SKM-1 (cell line): ENCODE measurements around the gene ABTB1.
"Not testable (repeated sequence)": the region's sequence is repeated elsewhere in the genome, so short reads cannot be mapped to it uniquely, and the experiment has no call there.

ENCODE experiments used
- DNase-seq: peaks from one replicate; lab custom pipeline; 2025; ENCODE audit not compliant: unreplicated experiment; lab: John Stamatoyannopoulos, UW

Gene ABTB1

DNA sequence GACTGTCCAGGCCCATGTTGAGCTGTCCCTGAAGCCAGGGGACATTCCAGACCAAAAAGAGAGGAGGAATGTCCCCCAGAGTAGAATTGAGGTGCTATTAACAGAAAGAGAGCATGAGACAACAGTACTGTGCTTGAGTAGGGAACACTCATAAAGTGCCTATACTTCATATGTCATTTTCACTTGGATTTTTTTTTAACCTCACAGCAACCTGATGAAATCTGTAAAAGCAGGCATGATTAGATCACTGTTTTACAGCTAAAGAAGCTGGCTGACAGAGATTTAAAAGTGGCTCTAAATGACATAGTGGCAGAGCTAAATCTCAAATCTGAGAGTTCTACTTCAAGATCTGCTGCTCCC, 24.9 kb upstream of the ABTB1 start:
- no peak for DNase-seq

DNA sequence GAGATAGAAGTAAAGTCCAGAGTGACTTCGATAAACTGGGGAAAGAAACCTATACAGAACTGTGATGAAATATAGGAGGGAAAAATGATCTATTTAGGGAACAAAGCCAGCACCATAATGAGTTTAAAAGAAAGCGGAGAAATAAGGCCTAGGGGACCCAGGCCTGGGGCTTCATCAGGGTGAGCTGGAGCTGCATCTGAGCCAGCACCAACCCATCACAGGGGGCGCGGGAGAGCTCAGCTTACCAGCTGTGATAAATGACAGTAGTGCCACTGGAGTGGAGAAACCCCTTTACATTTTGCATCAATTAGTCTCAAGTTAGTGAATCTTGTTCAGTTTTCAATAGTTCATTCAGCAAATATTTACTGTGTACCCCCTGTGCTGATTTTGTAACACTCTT, 22.5 kb upstream of the ABTB1 start:
- no peak for DNase-seq

DNA sequence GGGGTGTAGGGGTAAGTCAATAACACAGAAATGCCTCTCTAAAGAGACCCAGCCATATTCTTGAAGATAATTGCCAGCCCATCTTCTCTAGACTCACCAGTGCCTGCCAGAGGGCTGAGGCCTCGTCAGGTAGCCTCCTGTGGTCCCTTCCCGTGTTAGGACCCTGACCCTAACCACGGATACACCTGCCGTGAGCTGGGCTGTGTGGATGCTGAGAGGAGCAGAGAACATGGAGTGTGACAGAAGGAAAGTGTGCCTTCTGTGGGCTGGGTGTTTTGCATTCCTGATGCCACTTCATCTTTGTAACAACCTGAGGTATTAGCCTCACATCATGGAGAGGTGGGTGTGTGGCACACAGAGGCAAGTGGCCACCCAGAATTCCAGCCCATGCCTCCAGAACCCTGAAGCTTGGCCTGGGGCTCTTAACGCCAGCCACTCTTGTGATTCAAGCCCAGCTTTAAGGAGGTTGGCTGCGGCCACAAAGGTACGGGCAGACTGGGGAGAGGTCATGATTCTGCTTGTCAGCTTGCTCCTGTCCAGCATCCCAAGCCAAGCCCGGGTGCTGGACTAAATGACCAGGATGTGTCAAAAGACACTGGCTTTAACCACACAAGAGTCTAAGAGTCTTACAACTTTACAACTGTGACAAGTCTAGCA, 21.1 kb upstream of the ABTB1 start:
- no peak for DNase-seq

DNA sequence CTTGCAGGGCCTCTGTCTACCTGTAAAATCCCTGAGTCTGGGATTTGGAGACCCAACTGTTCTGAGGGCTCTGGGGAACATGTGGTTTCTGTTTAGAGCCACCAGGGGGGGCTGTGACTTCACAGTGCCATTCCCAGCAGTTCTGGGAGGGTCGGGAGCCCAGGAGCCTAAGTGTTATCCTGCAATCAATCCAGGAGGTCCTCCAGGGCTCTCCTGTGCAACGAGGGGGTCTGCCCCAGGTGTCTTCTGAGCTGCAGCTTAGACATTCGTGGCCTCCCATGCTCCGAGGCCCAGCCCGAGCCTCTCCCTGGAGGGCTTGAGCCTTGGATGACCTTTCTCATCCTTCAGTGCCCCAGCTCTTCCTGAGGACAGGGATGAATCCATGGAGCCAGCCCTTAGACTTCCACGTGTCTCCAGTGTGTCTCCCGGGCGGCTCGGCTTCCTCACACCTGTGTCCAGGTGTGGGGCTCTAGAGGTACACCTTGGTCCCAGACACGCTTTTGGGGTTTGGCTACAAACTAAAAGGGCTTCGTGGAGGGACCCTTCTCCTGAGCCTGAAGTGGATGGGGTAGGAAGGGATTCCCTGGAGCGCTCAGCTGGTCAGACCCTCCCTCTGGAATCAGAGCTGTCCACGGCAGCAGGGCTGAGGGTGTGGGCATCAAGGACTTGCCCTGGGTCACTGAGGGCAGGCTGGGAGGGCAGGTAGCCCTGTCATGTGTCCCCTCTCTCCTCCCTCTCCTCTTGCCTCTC, 20.3 kb upstream of the ABTB1 start:
- DNase-seq = peak; percentile 55

DNA sequence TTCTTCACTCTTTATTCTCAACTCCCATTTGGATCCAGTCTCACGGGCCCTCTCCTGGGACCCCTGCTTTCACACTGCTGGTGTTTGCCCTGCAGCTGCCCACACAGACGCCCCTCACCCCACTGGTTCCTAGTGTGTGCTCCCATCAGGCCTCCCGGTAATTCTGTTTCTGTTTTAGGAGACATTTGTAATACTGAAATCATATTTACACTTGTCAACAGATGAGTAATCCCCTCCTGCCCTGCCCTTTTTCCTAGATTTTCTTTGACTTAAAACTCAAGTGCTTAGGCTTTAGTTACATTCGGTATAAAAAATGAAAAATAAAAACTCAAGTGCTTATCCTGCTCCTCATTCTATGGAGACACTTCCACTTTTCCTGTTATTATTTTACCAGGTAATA, 18.4 kb upstream of the ABTB1 start:
- DNase-seq = no peak

DNA sequence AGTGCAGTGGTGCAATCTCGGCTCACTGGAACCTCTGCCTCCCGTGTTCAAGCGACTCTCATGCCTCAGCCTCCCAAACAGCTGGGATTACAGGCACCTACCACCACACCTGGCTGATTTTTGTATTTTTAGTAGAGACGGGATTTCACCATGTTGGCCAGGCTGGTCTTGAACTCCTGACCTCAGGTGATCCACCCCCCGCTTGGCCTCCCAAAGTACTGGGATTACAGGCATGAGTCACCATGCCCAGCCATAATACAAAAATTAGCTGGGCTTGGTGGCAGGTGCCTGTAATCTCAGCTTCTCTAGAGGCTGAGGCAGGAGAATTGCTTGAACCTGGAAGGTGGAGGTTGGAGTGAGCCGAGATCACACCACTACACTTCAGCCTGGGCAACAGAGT, 17.8 kb upstream of the ABTB1 start:
- DNase-seq = not testable (repeated sequence)

DNA sequence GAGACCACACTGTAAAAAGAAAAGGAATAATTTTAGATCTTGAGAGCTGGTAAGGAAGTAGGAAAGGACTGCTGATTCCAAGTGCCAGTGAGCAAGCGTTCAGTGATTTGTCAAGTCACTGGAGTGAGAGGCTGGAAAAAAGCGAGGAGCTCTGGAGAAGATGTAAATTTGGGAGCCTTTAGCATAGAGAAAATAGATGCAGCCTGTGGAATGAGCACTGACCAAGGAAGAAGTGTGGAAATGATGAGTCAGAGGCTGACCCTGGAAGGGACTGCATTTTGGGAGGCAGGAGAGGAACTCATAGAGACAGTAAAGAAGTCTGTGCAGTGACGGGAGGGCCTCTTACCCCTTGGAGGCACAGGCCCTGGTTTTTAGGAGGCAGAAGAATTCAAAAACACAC, 17.1 kb upstream of the ABTB1 start:
- no peak for DNase-seq

DNA sequence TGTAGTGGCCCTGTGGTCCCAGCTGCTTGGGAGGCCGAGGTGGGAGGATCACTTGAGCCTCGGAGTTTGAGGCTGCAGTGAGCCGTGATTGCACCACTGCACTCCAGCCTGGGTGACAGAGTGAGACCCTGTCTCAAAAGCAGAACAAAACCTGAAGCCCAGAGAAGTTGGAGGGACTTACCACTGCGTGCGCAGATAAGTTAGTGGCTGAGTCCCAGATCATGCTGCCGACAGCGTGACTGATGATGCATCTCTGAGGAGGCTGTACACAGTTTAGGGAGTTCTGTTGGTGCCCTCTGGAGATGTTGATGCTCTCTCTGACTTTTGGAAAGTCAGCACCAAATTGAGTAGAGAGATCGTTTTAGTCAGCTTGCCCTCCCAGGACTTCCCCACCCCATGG, 15.8 kb upstream of the ABTB1 start:
- no peak for DNase-seq

DNA sequence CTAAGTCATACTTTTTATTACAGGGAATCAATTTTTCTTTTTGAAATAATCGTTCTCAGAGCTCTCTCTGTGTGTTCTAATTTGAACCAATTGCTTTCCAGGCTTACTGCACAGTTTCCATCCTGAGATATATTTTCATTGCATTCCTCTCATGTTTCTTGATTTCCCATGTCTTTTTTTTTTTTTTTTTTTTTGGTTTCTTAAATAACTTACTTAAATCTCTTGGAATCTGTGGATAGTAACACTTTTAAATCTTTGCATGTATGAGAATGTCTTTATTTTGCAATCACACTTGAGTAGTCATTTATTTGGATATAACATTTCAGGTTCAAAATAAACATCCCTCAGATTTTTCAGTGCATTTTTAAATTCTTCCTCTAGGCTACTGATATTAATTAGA, 14.5 kb upstream of the ABTB1 start:
- DNase-seq = no peak

DNA sequence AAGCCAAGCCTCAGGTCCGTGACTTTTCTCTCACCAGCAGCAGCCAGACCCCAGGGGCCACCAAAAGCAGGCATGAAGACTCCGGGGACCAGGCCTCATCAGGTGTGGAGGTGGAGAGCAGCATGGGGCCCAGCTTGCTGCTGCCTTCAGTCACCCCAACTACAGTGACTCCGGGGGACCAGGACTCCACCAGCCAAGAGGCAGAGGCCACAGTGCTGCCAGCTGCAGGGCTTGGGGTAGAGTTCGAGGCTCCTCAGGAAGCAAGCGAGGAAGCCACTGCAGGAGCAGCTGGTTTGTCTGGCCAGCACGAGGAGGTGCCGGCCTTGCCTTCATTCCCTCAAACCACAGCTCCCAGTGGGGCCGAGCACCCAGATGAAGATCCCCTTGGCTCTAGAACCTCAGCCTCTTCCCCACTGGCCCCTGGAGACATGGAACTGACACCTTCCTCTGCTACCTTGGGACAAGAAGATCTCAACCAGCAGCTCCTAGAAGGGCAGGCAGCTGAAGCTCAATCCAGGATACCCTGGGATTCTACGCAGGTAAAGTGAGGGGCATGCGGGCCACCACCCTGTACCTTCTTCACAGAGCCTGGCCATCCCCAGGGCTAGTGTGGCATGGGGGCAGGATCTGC, 12.0 kb upstream of the ABTB1 start:
- DNase-seq = no peak

DNA sequence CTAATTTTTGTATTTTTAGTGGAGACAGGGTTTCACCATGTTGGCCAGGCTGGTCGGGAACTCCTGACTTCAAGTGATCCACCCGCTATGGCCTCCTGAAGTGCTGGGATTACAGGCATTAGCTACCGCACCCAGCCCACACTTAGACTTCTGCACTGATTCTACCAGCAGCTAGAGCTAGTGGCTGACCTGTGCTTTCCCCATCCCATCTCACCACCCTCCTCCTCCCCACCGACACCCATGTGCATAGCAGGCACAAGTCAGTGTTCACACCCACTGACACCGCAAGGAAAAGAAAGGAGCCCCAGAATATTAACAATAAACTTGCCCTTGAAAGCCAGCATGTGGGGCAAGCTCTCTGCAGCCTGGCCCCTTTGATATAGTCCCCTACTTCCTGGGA, 11.2 kb upstream of the ABTB1 start:
- DNase-seq = no peak

DNA sequence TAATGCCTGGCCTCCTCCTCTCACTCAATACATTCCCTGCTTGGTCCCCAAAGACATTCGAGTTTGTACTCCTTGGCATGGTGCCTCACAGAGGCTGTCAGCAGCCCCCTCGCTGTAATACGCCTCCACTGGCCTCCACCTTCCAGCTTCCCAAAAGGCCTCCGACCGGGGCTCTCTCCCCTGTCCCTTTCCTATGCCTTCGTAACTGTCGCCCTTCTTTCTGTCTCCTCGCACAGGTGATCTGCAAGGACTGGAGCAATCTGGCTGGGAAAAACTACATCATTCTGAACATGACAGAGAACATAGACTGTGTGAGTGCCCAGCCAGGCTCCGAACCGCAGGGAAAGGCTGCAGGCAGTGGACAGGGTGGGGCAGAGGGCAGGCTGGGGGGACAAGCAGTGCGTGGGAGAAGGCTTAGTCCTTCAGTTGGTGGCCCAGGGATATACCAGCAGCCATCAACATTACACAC, 10.7 kb upstream of the ABTB1 start:
- DNase-seq = no peak

DNA sequence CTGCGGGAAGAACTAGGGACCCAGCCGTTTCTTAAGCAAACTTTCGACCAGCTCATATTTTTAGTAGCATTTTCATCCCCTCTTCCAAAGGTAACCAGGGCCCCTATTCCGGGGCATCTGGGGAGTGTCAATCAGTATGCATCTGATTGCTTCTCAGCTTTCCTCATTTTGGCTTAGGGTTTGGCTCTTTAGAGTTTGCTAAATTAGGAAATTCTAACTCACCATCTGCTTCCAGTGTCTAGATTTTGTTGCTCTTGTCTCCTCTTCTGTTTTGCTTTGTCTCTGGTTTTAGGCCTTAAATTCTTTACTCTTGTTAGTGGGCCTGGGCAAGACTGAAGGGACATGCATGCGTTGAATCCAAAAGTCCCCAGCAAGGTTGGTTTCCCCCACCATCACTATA, 9.6 kb upstream of the ABTB1 start:
- DNase-seq = no peak

DNA sequence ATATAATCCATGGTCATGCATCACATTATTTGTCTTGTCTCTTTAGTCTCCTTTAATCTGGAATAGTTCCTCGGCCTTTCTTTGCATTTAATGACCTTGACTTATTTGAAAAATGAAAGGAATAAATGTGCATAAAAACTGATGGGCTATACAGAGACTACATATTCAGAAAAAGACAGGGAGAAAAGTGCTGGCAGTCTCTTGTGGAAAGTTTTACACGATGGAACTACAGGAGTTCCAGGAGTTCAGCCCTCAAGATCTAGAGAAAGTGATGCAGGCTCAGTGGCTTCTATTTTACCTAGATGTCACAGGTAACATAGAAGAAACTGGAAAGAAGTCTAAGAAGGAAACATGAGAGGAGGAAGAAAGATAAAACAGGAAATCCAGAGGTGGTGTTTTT, 7.6 kb upstream of the ABTB1 start:
- DNase-seq = no peak

DNA sequence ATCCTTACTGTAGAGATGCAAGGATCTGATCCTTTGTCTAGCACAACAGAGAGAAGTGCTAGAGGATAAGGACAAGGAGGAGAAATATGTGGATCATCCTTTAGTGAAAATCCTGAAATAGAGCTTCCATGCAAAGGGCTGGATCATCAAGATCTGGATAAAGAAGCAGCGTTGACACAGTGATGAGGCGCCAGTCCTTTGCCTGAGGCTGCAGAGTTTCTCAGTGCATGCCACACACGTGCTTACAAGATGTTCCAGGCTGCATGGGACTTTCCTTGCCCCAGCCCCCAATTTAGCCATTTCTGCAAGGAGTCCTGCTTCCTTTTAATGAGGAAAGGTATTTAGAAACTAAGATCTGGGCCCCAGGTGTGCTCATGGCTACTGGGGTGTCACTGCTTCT, 7.2 kb upstream of the ABTB1 start:
- no peak for DNase-seq

DNA sequence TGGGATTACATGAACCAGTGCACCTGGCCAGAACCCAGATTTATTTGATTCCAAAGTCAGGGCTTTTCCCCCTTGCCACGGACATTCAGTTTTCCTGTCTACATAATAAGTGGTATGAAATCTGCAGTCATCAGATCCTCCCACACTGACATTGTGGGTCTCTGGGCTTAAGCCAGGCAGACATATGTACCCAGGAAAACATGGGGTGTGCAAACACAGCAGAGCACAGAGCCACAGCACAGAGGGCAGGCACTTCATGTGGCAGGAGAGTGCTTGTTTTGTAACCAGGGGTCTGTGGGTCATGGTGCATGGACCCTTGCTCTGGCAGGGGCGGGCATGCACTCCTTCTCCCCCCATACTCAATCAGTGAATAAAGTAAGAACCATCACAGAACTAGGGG, 6.1 kb upstream of the ABTB1 start:
- DNase-seq = no peak

DNA sequence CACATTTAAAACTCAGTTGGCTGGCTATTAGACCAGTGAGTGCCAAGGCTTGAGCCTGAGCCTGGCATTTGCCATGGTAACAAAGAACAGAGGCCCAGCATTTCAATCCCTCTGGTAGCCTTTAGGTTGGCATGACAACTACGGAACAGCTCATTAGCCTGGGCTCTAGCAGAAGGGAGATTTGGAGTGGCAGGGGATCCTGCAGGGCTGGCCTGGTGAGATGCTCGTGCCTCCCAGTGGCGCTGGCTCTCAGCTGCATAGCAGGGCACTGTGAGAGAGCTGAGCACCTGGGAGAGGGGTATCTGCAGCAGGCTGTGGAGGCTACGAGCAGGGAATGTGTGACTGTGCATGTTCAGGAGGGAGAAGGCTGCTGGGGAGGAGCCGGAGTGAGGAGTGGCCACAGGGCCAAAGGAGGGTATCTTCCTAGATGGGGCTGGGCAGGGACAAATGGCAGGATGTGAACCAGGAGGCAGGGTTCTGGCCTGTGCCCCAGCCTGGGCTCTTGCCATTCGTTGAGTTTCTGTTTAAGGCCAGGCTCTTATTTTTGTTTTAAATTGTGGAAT, 5.6 kb upstream of the ABTB1 start:
- DNase-seq = no peak

DNA sequence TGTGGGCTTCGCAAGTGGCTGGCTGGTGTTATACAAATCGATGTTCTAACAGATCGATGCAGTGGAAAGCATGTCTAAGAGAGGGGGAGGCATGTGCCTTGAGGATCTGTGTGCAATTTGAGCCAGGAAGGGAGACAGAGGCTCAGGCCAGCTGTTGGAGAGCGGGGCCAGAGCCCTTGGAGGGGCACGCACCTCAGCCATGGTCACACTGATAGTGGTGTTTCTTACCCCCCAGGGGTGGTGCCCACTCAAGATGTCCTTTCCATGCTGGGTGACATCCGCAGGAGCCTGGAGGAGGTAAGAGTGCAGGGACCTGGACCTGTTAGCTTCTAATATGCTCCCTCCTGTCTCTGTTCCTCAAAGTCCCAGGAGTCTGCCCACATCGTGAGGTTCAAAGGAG, 3.8 kb upstream of the ABTB1 start:
- no peak for DNase-seq

DNA sequence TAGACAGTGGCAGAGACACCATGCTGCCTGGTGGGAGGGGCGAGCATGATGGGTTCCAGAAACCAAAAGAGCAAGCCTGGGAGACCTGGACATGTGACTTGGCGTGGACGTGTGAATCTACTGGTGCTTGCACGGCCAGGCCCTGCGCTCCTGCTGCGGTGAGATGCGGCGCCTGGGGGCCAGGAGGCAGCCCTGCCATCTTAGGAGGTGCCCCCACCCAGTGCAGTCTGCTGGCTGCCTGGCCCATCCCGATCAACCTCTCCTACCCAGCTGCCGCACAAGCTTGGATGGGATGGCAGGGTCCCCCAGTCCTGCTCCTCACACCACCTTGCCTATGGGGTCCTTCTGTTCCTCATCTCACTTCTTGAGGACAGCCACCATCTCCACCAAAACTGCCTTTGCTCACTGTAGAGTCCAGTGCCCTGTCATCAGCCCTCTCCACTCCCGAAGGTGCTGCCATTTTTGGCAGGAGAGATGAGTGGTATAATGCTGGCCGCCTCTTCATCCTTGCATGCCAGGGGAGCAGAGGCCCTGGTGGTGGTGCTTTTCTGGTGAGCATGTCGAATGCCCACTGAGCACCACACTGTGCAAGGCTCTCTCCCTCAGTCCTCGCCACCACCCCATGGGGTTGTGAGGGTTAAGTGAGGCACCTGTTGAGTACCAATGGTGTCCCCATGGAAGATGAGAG, 3.1 kb upstream of the ABTB1 start:
- DNase-seq = no peak

DNA sequence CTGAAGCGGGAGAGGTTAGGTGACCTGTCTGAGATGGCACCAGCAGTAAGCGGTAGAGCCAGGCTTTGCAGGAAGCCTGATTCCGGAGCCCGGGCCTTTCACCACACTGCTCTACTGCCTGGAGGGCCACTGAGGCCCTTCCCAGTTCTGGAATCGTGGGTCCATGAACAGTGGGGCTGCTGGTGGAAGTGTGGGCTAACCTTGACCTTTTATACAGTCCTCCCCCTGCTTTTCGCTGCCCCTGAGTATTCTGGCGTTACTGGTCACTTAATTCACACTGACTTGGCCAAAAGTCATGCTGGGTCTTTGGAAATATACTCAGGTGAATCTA, 2.6 kb upstream of the ABTB1 start:
- DNase-seq = no peak

DNA sequence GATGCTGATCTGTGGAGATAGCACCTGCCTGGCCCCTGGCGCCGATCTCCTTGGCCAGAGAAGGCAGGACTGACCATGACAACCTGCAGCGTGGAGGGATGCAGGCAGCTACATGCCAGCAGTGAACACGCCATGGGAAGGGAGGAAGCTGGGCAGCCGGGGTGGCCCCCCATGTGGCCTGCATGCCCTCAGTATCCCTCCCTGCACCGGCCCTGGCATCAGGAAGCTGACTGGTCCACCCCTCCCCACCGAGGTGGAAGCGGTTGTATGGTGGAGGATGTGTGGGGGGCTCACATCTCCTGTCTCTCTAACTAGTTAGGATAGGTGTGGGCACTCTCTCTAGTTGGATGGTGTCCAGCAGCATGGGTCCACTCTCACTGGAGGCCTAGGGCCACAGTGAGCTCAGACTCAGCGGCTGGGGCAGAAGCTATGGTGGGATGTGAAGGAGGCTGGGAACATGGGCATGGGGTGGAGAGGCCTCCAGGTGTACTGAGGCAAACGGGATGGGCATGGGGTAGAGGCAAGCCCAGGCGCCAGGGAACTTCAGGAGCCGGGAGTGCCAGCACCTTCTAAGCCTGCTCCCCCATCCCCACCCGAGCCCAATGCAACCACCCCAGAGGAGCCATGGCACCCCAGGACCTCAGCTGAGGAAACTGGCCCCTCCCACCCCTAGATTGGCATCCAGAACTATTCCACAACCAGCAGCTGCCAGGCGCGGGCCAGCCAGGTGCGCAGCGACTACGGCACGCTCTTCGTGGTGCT, 1.8 kb upstream of the ABTB1 start:
- DNase-seq = no peak
